Measurements from ENCODE around the gene ZNF667. TPM values are rescaled to one million over a fixed set of nuclear protein-coding genes. Genes with fewer than 3 reads are reported as not detected.
A peak's percentile ranks its signal among the peaks of the same experiment; 100 is the strongest.

ZNF667 gene
- polyA plus RNA-seq, 1 donor, result 9.0 TPM

DNA sequence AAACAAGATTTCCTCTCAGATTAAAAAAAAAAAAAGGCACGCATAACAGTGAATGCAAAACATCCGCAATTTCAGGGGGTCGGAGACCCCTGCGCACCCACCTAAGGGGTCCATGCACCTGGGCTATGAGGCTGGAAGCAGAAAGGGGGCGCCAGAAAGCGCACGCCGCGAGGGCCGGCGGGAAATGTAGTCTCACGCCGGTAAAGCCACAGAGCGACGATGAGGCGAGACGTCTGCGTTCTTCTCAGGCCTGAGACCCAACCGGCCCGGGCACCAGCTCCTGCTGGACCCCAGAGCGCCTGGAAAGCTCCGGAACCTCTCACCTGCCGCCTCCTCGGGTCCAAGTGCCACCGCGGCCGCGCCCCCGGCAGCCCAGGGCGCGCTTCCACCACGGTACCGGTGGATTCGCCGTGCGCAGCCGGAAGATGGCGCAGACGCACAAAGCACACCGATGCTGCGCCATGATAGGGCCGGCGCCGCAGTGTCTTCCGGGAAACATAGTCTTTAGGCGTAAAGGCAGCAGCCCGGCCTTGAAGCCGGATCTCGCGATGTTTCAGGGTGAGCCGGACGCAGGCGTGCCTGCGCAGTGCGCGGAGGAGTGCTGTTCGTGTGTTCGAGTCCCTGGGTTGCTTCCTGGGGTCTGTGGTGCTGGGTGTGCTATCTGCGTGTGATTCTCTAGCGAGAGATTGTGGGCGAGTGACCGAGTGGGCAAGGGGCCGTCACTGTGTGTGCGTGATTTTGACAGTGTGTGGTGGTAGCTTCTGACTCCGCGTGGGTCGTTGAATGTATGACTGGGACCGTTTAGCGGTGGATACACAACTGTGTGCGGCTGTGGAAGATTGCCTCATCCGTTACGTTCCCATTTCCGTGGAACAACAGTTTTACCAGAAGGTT, 83.8 kb downstream of the ZNF667 start, which contains the start of gene ZNF582:
Gene ZNF582 (minus strand): TSS at position 416 of the 894 bp plus-strand sequence. CDS start 1,782 bp downstream, outside the sequence.
- 17% methylated on average over 1 of the region's 73 CpGs for WGBS (ENCODE audit: insufficient coverage, low lambda C conversion rate)

More for the DNA sequence above, 83.8 kb downstream of the ZNF667 start, which contains the start of gene ZNF582:
- peaks cover 3% of the 10 kb centered on the region for H3K4me1 ChIP-seq (ENCODE audit: control insufficient read depth, insufficient read depth, low read length)
- DNase-seq, result peak; percentile 97
- H3K36me3 ChIP-seq (ENCODE audit: control insufficient read depth, insufficient read depth, low read length), result peaks cover 22% of the 10 kb centered on the region
- H3K27ac ChIP-seq (ENCODE audit: low read length), result peak within 1 kb of the TSS; percentile 77
- H3K4me3 ChIP-seq (ENCODE audit: low read length), result peak within 1 kb of the TSS; percentile 70
- no peaks in the 10 kb centered on the region for H3K27me3 ChIP-seq (ENCODE audit: control insufficient read depth, insufficient read depth, low read length)
- H3K9me3 ChIP-seq (ENCODE audit: control insufficient read depth, low read depth, low read length), result peaks cover 8% of the 10 kb centered on the region

Other genes starting within 250 kb of the ZNF667 start
- gene EDDM13, start 204.6 kb downstream of the ZNF667 start, polyA plus RNA-seq, result 1.2 TPM
- gene ZSCAN5A, start 162.5 kb downstream of the ZNF667 start, polyA plus RNA-seq, result 9.8 TPM
- 6.6 TPM for gene ZNF582, start 83.8 kb downstream of the ZNF667 start, polyA plus RNA-seq
- gene ZNF583, start 73.0 kb downstream of the ZNF667 start, polyA plus RNA-seq, result 6.0 TPM
- gene ZNF471, start 30.5 kb upstream of the ZNF667 start, polyA plus RNA-seq, result 11.7 TPM
- 7.9 TPM for gene ZFP28, start 61.6 kb upstream of the ZNF667 start, polyA plus RNA-seq
- gene ZNF470, start 90.1 kb upstream of the ZNF667 start, polyA plus RNA-seq, result 8.7 TPM
- gene ZNF71, start 118.0 kb upstream of the ZNF667 start, polyA plus RNA-seq, result 4.1 TPM
- gene SMIM17, start 165.8 kb upstream of the ZNF667 start, polyA plus RNA-seq, result 0.97 TPM
- gene ZNF835, start 194.4 kb upstream of the ZNF667 start, polyA plus RNA-seq, result 2.8 TPM